HG02571 (cell line): ENCODE measurements around the gene KAT2A.

ENCODE experiments used
- ATAC-seq: cut with Tn5 transposase; IDR thresholded peaks from one replicate; pipeline ENCODE4 v1.9.1; 2021; ENCODE audit warnings: mild to moderate bottlenecking, moderate library complexity; ENCODE audit not compliant: unreplicated experiment

Gene KAT2A

DNA sequence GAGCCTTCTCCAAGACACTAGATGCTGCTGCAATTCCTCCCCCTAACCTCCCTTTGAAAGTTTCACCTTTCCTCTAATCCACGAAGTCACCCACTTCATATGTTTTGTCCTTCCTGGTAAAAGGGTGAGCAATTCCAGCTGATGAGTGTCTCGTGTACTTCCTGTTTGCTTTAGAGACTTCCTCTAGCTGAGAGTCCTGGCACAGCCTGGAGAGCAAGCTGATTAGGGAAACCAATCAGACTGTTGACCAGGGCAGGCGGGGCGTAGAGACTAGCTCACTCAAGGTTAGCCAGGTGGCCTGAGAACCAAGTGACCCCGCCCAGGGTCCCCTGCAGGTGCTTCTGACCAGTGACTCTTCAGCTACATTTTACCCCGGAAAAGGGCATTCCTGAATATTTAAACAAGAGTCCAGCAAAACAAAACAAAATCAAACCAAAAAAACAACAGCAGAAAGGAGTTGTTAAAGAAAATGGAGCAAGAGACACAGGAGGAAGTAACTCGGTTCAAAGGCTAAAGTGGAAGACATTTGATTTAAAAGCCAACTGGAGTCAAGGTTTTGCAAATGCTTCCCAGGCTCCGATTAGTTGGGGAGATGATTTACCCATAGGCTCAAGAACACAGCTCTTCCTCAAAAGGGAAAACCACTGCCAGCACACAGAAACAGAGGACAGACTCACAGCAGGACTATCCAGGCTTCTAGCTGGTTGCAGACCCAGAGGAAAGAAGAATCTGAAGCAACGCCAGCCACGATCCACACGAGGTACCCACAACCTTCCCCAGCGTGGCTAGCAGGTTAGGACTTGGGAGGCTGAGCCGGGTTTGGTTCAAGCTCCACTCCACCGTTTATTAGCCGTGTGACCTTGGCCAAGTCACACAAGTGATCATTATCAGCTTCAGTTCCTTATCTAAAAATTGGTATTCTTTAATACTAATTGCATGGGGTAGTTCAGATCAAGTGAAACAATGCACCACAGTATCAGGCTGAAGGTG, 14.8 kb upstream of the KAT2A start:
- ATAC-seq: no peak

DNA sequence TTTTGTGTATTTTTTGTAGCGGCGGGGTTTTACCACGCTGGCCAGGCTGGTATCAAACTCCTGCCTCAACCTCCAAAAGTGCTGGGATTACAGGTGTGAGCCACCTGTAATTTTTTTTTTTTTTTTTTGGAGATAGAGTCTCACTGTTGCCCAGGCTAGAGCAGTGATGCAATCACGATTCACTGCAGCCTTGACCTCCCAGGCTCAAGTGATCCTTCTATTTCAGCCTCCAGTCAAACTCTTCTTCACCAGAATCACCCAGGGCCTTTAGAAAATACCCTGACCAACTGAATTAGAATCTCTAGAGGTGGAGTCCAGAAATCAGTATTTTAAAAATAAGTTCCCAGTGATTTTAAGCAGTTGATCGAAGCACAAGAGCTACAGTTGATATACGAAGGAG, 14.0 kb upstream of the KAT2A start:
- no peak for ATAC-seq

DNA sequence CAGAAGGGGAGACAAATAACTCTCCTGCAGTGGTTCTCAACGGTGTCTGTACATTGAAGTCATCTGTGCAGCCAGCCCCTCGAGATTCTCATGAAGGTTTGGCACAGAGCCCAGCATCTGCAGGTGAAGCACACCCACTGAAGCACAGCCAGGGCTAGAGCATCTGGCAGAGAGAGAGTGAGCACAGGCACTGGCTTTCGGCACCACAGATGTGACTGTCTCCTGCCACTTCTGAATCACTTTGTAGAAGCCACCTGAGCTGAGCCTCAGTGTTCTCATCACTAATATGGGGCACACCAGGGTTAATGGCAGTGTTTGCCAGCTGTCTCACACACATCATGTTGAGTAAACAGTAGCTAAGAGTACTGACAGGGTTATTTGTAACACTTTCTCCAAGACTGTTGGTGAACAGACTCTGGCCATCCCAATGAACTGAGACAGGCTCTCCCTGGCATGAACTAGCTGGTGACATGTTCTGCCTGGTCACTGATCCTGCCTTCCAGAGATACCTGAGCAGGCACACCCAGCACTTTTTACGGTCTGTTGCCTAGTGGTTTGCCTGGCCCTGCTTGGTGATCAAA, 12.4 kb upstream of the KAT2A start:
- no peak for ATAC-seq

DNA sequence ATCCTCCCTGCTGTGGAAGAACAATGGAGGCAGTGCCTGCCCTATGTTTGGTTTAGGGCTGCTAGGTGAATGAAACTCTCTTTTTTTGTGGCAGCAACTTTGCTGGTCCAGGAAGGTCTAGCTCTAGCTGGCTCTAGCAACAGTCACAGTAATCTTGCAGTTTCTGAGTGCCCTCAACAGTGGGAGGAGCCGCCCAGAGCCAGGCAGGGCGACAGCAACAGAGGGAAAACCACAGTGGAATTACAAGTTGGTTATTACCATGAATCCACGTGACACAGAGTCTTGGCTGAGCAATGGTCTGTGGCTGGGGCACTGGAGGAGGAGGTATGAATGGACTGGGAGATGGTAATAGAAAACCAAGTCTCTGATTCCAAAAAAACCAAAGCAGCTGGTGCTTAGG, 11.8 kb upstream of the KAT2A start:
- no peak for ATAC-seq

DNA sequence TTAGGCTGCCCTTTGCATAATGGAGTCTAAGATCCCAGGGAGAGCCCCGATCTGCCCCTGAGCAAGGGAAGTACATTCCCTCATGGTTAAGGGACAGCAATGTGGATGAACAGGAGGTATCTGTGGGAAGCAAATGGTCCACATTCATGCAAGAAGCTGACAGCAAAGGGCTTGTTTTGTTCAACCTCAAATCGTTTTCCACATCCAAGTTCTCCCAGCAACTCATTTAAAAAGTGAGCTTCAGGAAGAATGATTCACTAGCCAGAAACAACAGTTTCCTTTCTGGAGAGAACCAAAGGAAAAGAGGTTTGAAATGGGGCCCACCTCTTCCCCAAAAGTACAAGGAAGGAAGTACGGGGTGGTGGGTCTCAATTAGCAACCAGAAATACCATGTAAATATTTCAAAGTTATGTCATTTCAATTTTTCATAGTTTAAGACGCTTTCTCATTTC, 10.8 kb upstream of the KAT2A start:
- ATAC-seq: no peak

DNA sequence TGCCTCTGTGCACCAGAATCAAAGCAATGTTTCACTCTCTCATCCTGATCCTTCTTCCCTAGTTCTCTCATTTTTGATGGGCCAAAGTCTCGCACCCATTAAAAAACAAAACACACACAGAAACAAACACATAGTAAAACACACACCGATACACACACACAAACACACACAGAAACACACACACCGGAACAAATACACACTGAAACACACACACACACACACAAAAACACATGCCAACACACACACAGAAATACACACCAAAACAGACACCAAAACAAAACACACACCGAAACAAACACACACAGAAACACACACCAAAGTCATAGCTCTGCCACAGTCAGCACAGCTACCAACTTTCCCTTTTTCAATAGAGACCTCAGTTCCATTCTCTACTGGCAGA, 10.1 kb upstream of the KAT2A start:
- no peak for ATAC-seq

DNA sequence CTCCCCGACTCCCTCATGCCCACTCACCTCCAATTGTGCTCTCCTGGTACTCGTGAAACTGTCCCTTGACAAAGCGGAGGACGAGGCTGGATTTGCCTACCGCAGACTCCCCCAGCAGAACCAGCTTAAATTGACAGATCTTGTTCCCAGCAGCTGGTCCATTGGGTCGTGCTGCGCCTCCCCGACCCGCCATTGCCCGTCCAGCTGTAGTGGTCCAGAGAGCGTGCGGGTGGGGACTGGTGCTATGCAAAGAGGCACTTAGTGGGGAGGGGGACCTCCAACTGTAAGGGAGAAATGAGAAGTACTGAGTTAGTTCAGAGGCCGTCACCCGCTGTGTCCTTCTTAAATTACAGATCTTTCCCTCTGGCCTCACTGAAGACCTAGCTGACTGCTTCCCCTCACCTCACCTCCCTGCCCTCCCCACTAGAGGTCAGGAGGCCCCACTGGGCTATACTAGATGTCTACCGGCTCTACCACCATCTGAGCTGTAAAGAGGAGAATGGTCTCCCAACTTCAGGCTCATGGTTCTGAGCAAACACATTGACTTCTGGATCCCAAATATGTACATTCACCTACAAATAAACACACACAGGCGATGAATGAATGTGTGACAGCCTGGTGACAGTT, 9.3 kb upstream of the KAT2A start:
- no peak for ATAC-seq

DNA sequence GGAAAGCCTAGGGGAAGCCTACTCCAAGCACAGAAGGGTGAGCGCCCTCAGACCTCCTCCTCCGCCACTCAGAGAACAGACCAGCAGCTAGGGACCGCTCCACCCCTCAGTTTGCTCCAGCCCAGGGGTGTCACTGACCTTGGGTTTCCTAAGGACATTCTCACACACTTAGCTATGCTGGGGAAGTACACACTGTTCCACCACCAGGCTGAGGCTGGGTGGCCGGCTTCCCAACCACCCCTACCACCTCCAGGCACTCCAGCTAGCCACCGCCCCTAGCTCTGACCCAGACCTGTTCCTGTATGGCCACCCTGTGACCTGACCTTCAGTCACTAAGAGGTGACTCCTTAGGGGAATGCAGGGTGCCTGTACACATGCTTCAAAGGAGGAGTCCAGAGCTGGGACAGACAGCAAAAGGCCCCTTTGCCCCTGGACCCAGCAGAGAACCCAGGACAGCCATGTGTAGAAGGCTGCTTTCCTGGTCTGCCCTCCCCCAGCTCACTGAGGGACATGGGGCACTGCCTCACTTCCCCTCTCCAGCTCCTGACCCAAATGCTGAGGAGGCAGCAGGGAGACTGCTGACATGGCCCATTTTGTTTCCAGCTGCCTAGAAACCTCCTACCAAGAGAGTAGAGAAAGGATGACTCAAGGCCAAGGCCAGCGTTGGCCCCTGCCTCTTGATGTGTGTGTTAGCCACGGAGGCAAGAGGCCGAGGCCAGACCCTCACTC, 8.1 kb upstream of the KAT2A start:
- ATAC-seq: no peak

DNA sequence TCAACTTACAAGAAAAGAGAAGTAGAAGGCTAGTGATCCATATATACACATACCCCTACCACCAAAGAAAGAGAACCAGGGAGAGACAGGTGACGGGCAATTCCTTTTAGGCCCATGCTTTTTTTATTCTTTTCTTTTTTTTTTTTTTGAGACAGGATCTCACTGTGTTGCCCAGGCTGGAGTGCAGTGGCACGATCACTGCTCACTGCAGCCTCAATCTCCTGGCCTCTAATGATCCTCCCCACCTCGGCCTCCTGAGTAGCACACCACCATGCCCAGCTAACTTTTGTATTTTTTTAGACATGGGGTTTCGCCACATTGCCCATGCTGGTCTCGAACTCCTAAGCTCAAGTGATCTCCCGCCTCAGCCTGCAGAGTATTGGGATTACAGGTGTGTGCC, 6.2 kb upstream of the KAT2A start:
- ATAC-seq: no peak

DNA sequence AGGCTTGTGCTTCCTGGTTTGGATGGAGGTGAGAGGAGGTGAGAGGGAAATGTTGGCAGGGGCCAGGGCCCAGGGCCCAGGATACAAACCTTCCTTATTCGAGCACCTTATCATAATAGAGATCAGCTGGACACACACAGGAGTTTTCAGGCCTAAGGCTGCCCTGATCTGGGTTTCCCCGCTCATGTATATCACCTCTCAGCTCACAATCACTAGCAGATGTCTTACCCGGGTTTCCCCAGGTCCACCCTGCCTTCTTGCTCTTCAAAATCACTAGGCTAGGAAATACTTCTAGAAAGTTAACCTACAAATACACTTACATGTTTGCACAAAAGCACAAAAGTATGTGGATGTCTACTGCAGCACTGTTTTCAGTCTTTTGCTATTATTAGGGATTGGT, 5.7 kb upstream of the KAT2A start:
- no peak for ATAC-seq

DNA sequence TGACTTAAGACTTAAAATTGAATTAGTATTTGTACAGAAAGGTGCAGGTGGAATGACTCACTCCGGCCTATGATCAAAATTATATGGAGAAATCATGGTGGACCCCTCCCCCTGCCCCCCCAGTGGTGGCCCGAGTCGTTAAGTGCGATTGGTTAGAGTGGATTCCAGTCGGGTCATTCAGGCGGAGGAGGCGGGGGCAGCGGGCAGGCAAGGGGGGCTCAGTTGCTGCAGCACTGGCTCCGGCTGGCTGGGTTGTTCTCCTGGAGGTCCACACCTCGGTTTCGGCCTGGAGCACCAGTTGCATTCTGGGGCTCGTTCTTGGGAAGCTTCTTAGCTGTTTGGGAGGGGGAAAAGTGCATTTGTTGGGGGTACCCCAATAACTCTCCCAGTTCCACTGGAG, 4.4 kb upstream of the KAT2A start:
- no peak for ATAC-seq

DNA sequence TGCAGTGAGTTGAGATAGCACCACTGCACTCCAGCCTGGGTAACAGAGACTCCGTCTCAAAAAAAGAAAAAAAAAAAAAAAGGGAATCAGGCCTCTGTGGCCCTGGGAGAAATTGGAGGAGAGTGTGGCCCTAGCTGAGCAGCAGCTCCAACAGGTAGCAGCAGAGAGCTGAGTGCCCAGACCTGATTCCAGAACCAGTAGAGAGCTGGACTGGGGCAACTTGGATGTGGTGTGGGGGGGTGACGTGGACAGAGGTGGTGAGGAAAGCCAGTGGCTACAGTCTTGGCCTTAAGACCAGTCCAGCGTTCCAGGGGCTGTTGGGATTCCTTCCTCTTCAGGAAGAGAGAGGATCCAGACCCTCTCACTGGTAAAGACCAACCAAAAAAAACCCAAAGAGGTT, 3.1 kb upstream of the KAT2A start:
- no peak for ATAC-seq

DNA sequence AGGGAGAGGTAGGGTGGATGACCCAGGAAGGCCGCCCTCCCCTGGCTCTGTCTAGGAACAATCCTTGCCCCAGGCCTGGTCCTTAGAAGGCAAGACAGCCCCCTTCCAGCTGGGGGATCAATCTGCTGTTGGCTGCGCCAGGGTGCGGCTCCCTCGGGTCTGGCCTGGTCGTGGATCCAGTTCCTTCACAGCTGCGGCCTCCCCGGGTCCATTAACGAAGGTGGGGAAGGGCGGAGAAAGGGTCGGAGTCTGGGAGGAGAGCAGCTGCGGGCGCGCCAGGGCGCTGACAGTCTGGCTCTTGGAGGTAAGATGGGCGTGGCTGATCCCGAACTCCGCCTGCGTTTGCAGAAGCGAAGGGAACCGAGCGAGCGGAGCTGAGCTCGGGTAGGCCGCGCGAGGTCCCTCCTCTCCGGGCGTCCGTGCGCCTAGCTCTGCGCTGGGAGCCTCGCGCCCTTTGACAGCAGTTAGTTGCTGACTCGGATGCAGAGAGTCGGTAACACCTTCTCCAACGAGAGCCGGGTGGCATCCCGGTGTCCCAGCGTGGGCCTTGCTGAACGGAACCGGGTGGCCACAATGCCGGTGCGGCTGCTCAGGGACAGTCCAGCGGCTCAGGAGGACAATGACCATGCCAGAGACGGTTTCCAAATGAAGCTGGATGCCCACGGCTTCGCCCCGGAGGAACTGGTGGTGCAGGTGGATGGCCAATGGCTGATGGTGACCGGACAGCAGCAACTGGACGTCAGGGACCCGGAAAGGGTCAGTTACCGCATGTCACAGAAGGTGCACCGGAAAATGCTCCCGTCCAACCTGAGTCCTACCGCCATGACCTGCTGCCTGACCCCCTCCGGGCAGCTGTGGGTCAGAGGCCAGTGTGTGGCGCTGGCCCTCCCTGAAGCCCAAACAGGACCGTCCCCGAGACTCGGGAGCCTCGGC, 1.5 kb upstream of the KAT2A start, which contains the start of gene HSPB9:
TSS of gene HSPB9 (plus strand) at position 434 of the 933 bp plus-strand sequence. CDS start at position 481, 47 bp downstream.
- ATAC-seq: no peak

DNA sequence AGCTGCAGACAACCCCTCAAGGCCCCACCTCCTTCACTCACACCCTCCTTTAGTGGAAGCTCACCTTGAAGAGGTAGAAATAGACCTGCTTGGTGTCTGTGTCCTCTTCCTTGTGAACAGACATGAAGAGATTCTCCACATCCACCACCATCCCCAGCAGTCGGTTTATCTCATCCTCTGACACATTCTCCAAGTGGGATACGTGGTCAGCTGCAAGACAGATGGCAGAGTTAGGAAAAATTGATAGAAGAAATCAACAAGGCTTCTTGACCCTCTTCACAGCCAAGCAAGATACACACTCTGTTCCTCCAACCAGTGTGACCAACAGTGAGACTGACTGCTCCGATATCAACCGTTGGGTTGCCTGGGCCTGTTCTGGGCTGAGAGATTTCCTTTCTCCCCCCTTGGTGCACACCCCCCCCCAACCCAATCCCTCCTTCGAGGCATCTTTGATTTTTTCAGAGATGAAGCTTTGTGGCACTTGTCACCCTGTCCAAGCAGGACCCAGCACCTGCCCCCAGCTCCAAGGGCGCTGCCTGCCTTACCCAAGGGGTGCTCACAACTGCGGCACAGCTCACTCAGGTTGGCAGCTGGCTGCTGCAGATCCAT, 902 bp downstream of the KAT2A start:
- ATAC-seq: no peak

DNA sequence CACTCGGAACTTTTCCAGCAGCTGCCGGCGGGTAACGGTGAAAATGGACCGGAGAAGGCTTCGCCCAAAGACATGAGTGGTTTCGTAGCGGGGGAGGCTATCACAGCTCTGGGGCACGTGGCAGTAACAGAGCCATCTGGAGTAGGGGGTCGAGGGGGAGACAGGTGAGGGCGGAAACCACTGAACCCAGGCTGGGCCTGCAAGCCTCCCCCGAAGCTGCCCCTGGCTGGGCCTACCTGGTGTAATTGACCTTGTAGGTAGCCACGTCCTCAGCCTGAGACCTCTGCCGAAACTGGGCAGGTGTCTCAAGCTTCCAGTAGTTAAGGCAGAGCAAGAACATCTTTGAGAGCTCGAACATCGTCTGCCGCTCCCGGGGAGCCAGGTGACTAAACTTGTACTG, 1.9 kb downstream of the KAT2A start:
- ATAC-seq: no peak

DNA sequence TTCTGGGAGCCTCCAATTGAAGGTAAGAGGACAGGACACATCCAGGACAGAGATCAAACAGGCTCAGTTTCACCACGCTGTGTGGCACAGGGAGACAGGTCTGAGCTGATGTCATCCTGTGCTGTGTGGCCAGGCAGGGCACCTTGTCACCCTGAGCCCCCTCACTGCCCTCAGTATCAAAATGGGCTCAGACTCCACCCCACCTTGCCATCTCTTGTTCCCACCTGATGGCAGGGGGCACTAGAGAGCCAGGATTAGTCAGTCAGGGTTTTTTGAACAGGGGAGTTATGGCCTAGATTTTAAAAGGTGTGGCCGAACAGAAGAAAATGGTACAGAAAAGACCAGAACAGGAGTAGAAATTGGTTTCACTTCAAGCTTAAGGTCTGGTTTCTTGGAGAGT, 2.6 kb downstream of the KAT2A start:
- no peak for ATAC-seq

DNA sequence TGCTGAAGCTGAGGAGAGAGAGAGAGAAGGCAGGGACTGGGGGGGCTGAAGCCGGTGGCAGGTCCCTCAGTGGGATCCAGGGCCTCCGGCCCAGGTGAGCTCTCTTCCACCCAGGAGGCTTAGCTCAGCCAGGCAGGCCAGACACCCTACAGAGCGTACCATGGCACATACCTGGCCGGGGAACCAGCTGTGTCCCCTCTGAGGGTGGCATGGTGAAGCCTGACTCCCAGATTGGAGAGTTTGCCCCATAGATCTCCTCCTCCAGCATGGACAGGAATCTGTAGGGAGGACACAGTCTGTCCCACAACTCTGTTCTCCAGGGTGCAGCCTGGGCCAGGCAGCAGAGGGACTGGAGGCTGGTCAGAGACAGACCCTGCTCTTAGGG, 3.0 kb downstream of the KAT2A start:
- no peak for ATAC-seq

DNA sequence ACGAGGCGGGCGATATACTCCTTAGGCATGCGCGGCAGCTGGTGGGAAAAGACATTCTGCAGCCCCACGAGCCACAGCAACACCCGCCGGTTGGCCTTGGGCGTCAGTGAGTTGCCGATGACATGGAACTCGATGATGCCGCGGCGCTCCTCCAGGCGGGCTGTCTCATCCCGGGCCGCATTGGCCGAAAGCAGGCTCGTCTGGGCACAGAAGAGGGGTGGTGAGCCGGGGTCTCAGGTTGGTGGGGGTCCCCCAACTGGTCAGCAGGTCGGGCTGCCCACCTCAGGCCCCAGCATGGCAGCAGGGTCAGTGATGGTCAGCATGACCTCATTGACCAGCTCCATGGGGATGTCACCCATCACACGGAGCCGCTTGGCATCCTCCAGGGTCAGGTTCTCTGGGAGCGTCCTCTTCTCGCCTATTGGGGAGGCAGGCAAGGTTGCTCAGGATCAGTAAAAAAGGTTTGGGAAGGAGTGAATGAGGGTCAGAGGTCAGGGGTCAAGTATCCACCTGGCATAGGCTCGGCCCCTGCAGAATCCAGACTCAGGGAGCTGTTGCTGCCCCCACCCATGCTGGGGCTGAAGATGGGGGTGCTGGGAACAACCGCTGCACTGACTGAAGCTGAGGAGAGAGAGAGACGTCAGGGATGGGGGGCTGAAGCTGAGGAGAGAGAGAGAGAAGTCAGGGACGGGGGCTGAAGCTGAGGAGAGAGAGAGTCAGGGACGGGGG, 3.6 kb downstream of the KAT2A start:
- ATAC-seq: no peak
